GM12874 (cell line): ENCODE data around the gene PIEZO1.

Experiments
- CTCF ChIP-seq: IDR thresholded peaks from 2 replicates; pipeline ENCODE4 v1.5.1; 2011; ENCODE audit warnings: low read depth, mild to moderate bottlenecking, control low read depth, low read length, moderate library complexity; ENCODE audit not compliant: insufficient read depth

Gene PIEZO1

GRCh38 chr16:88762258-88762870 lies 22.7 kb downstream of the PIEZO1 start:
- no peak for TF ChIP-seq CTCF

- TF ChIP-seq CTCF: no peak
Observed at GRCh38 chr16:88761830-88762229, 23.2 kb downstream of the PIEZO1 start.

- TF ChIP-seq CTCF: no peak
Observed at GRCh38 chr16:88761143-88761534, 23.9 kb downstream of the PIEZO1 start.

GRCh38 chr16:88760424-88761142 lies 24.4 kb downstream of the PIEZO1 start:
- no peak for TF ChIP-seq CTCF

GRCh38 chr16:88759976-88760350 lies 25.1 kb downstream of the PIEZO1 start:
- TF ChIP-seq CTCF: no peak

GRCh38 chr16:88759245-88759975 lies 25.6 kb downstream of the PIEZO1 start:
- TF ChIP-seq CTCF: no peak

- TF ChIP-seq CTCF: no peak
Observed at GRCh38 chr16:88758944-88759244, 26.1 kb downstream of the PIEZO1 start.
